ENCODE results near the gene PTDSS2. TPM values are rescaled to one million over a fixed set of nuclear protein-coding genes. Genes with fewer than 3 reads are reported as not detected.

Gene PTDSS2
- total RNA-seq, 6 experiments from 2014 or later = 8.4 to 21.9 (median 11.4) TPM

GRCh38 chr11:441418-442274, 8.4 kb upstream of the PTDSS2 start, which contains the start of gene ANO9:
ANO9 (minus strand) TSS chr11:442011; CDS start chr11:441926, 85 bp downstream.
- intact Hi-C loops (cut with DNase I) = loop anchor here in 1 of 2 donors (5.0 kb wide), 1 partner anchor 34 kb away; no protein-coding TSS in a partner anchor
- no CpG with 5 or more reads among the region's 35 CpGs for WGBS (ENCODE audit: insufficient coverage, low coverage, low lambda C conversion rate, missing lambda C conversion rate)
- no peak within 1 kb of the TSS for H3K27ac ChIP-seq
- ATAC-seq (peak in 1 of 4 donors; percentile 28), DNase-seq (peak in 2 of 3 donors; percentile 44 to 54)
- H3K4me1 ChIP-seq = peaks cover 0 to 8% (median 0%) of the 10 kb centered on the region in 4 donors
- no peaks in the 10 kb centered on the region for H3K27me3 ChIP-seq
- no peaks in the 10 kb centered on the region for H3K36me3 ChIP-seq
- H3K4me3 ChIP-seq = peak within 1 kb of the TSS in 1 of 3 donors; percentile 4
- no peak for TF ChIP-seq CTCF (IDR thresholded peaks at IDR 0.05)
- TF ChIP-seq POLR2A (IDR thresholded peaks at IDR 0.05) = no peak
- no peaks in the 10 kb centered on the region for H3K9me3 ChIP-seq

GRCh38 chr11:442611-443081, 7.4 kb upstream of the PTDSS2 start:
- WGBS (ENCODE audit: insufficient coverage, low coverage, low lambda C conversion rate, missing lambda C conversion rate) = 70% methylated on average over 4 of the region's 16 CpGs
- intact Hi-C loops (cut with DNase I) = loop anchor here in 1 of 2 donors (5.0 kb wide), 1 partner anchor 35 kb away; no protein-coding TSS in a partner anchor
- no peaks in the 10 kb centered on the region for H3K27me3 ChIP-seq
- H3K4me1 ChIP-seq = peaks cover 0 to 8% (median 0%) of the 10 kb centered on the region in 4 donors
- no peak overlapping the region for H3K4me3 ChIP-seq
- no peaks in the 10 kb centered on the region for H3K36me3 ChIP-seq
- H3K27ac ChIP-seq = no peak overlapping the region
- ATAC-seq = no peak
- TF ChIP-seq POLR2A (IDR thresholded peaks at IDR 0.05) = no peak
- no peak for TF ChIP-seq CTCF (IDR thresholded peaks at IDR 0.05)
- H3K9me3 ChIP-seq = no peaks in the 10 kb centered on the region
- DNase-seq = no peak

- DNase-seq = no peak
- 51% methylated on average over 3 of the region's 16 CpGs for WGBS (ENCODE audit: insufficient coverage, low coverage, low lambda C conversion rate, missing lambda C conversion rate)
- Histone ChIP-seq H3K4me3 (no peak overlapping the region), H3K27me3 (no peaks in the 10 kb centered on the region), H3K27ac (no peak overlapping the region), H3K9me3 (no peaks in the 10 kb centered on the region), H3K36me3 (no peaks in the 10 kb centered on the region), H3K4me1 (peaks cover 0 to 12% (median 2%) of the 10 kb centered on the region in 4 donors)
- ATAC-seq = no peak
- TF ChIP-seq CTCF (IDR thresholded peaks at IDR 0.05) = no peak
- TF ChIP-seq POLR2A (IDR thresholded peaks at IDR 0.05) = no peak
- intact Hi-C loops (cut with DNase I) = loop anchor here in 1 of 2 donors (5.0 kb wide), 1 partner anchor 36 kb away; no protein-coding TSS in a partner anchor
Observed at GRCh38 chr11:443542-444199, 6.4 kb upstream of the PTDSS2 start.

GRCh38 chr11:444396-445144, 5.5 kb upstream of the PTDSS2 start:
- Histone ChIP-seq H3K4me1 (peaks cover 0 to 21% (median 5%) of the 10 kb centered on the region in 4 donors), H3K27ac (no peak overlapping the region), H3K4me3 (no peak overlapping the region), H3K27me3 (no peaks in the 10 kb centered on the region), H3K9me3 (no peaks in the 10 kb centered on the region), H3K36me3 (no peaks in the 10 kb centered on the region)
- intact Hi-C loops (cut with DNase I) = loop anchor here in 1 of 2 donors (5.0 kb wide), 1 partner anchor 37 kb away; no protein-coding TSS in a partner anchor
- ATAC-seq = no peak
- DNase-seq = no peak
- TF ChIP-seq POLR2A (IDR thresholded peaks at IDR 0.05) (no peak), CTCF (IDR thresholded peaks at IDR 0.05) (no peak)
- WGBS (ENCODE audit: insufficient coverage, low coverage, low lambda C conversion rate, missing lambda C conversion rate) = 29% methylated on average over 10 of the region's 12 CpGs

All from right lobe of liver (tissue), 6 donors.